T follicular helper cell (primary cell): ENCODE data around the gene ARHGEF10L.
"Not testable (repeated sequence)": the region's sequence is repeated elsewhere in the genome, so short reads cannot be mapped to it uniquely, and the experiment has no call there.

Experiments used
- DNase-seq: peaks from one replicate; pipeline ENCODE4 v3.0.0-alpha.2; 2020; ENCODE audit warnings: low read depth
- total RNA-seq, 2 experiments: gene quantifications; one replicate each; lab custom pipeline; 2026; lab: John Stamatoyannopoulos, UW

Gene ARHGEF10L, protein sequence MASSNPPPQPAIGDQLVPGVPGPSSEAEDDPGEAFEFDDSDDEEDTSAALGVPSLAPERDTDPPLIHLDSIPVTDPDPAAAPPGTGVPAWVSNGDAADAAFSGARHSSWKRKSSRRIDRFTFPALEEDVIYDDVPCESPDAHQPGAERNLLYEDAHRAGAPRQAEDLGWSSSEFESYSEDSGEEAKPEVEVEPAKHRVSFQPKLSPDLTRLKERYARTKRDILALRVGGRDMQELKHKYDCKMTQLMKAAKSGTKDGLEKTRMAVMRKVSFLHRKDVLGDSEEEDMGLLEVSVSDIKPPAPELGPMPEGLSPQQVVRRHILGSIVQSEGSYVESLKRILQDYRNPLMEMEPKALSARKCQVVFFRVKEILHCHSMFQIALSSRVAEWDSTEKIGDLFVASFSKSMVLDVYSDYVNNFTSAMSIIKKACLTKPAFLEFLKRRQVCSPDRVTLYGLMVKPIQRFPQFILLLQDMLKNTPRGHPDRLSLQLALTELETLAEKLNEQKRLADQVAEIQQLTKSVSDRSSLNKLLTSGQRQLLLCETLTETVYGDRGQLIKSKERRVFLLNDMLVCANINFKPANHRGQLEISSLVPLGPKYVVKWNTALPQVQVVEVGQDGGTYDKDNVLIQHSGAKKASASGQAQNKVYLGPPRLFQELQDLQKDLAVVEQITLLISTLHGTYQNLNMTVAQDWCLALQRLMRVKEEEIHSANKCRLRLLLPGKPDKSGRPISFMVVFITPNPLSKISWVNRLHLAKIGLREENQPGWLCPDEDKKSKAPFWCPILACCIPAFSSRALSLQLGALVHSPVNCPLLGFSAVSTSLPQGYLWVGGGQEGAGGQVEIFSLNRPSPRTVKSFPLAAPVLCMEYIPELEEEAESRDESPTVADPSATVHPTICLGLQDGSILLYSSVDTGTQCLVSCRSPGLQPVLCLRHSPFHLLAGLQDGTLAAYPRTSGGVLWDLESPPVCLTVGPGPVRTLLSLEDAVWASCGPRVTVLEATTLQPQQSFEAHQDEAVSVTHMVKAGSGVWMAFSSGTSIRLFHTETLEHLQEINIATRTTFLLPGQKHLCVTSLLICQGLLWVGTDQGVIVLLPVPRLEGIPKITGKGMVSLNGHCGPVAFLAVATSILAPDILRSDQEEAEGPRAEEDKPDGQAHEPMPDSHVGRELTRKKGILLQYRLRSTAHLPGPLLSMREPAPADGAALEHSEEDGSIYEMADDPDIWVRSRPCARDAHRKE (N-terminal part only)
- total RNA-seq = 0 to 0.04 reads per million in 2 experiments

DNA sequence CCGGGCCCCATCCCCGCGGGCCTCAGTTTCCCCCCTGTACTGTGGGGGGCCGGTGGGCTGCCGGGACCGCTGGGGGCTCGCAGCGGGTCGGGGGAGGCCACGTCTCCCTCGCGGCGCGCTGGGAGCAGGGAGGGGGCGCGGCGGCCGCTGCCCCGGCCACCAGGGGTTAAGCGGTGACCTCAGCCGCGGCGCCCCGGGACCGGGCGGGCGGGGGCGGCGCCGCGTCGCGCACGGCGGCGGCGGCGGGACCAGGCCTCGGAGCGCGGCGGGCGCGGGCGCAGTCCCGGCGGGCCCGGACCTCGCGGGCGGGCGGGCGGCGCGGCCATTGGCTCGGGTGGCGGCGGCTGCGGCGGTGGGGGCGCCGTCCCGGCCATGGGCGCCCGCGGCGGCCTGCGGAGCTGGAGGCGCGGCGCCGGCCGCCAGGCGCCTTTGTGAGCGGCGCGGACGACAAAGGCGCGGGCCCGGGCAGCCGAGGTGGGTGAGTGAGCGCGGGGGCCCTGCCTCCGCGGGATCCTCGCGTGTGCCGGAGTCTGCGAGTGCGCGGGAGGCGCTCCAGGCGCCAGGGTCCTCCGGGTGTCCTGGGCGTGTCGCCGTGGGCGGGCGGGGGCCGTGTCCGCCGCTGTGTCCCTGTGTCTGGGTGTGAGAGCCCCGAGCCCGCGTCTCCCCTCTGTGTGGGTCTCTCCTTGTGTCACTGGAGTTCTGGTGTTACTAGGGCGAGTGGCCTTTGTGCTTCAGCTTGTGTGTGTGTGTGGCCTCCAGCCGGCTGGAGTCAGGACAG is at the start of gene ARHGEF10L:
Gene ARHGEF10L (plus strand): TSS at position 222 of the 778 bp plus-strand sequence. CDS start 40,898 bp downstream, outside the sequence.
- DNase-seq = no peak

DNA sequence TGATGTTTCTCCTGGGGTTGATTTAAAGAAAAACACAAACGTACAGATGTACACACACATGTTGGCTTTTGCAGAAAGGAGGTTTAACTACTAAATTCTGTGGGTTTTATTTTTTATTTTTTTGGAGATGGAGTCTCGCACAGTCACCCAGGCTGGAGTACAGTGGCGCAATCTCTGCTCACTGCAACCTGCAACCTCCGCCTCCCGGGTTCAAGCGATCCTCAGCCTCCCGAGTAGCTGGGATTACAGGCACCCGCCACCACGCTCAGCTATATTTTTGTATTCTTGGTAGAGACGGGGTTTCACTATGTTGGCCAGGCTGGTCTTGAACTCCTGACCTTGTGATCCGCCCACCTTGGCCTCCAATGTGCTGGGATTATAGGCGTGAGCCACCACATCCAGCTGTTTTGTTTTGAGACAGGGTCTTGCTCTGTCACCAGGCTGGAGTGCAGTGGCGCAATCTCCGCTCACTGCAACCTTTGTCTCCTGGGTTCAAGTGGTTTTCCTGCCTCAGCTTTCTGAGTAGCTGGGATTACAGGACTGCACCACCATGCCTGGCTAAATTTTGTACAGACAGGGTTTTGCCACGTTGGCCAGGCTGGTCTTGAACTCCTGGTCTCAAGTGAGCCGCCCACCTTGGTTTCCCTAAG is 49.6 kb upstream of the ARHGEF10L start:
- not testable (repeated sequence) for DNase-seq

DNA sequence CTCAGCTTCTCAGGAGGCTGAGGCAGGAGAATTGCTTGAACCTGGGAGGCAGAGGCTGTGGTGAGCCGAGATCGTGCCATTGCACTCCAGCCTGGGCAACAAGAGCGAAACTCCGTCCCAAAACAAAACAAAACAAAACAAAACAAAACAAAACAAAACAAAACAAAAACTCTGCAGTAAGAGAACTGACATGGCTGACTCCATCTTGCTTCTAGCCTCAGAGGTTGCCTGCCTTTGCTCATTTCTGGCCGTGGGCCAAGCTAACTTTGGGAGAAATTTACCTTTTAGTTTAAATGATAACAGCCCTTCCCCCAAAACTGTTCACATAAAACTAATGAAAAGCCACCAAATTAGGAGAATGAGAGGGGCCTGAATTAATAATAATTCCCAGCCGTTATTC is 48.8 kb upstream of the ARHGEF10L start:
- not testable (repeated sequence) for DNase-seq

DNA sequence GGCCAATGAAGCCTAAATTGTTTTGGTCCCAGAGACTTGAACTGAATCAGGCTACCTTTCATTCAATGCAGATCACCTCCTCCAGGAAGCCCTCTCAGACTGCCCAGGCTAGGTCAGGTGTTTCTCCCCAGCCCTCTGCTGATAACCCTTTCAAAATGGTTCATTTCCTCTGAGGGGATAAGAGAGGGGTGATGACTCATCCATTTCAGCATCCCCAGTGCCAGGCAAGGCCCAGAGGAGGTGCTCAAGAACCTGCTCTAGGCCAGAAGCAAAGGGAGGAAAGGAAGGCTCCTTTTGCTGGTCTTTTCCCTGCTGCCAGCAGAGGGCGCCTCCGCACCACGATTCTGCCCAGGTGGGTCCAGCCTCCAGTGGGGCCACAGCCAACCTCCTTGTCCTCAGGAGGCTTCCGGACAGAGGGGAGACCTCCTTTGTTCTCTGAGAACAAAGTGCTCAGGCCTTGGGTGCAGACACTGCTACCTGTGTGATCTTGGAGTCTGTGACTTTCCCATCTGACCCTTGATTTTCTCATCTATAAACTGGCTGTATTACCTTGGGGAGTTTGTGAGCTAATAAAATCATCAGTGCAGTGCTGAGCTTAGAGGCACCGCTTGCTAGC is 45.3 kb upstream of the ARHGEF10L start:
- peak; percentile 10 for DNase-seq

DNA sequence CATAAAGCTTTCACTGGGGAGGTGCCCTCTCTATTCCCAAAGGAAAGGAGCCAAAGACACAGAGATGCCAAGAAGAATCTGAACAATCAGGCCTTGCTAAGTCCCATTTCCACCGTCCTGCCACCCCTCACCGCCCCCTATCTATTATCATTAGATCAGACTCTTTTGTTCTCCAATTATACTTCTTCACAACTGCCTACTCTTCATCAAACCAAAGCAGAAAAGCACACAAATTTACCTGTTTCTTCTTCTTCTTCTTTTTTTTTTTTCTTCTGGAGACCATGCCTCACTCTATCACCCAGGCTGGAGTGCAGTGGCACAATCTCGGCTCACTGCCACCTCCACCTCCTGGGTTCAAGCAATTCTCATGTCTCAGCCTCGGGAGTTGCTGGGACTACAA is 43.1 kb upstream of the ARHGEF10L start:
- no peak for DNase-seq

DNA sequence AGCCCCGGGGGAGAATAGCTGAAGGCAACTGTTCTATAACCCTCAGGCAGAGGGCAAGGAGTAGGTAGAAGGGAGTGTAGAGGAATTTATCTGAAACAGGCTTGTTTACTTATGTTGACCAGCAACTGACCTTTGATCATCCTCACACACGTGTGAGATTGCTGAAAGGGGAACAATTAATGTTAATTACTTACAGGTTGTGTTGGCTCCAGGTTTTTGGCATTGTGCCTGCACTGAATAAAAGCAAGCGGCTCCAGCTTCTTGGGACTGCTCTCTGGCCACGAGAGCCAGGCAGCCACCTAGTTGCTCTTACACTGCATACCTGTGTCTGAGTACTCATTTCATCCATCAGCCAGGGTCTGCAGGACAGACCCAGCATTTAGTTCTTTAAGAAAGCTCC is 41.3 kb upstream of the ARHGEF10L start:
- DNase-seq = no peak

DNA sequence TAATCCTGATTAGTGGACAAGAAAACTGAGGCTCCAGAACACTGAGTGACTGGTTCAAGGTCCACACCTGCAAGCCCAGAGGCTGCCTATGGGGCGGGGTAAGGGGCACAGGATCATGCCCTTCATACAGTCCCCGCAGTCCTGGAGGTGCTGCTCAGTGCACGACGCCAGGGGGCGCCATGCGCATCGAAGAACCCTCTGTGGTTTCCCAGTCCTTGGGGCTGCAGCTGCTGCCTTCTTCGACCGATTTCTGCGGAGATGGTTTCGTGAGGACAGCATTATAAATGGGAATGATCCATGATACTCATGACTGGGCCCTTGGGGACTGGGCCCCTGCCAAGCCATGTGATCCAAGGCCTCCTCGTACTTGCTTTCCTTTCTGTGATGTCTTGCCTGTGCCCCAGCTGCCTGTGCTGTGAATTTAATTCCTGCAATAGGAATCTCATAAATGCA is 37.1 kb upstream of the ARHGEF10L start:
- DNase-seq = peak; percentile 3

DNA sequence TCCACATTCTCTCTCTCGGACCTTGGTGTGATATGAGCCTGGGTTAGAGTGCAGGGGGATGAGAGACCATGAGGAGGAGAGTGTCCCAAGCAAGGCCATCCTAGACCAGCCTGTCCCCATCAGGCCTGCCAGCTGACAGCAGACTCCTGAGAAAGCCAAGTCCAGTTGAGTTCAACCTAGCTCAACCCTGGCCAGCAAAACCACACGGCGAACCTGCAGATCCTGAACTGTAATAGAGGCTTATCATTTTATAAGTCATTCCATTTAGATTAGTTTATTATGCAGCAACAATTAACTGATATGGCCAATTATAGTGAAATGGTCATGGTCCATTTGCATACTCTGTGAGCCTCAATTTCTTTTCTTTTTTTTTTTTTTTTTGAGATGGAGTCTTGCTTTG is 36.4 kb upstream of the ARHGEF10L start:
- no peak for DNase-seq

DNA sequence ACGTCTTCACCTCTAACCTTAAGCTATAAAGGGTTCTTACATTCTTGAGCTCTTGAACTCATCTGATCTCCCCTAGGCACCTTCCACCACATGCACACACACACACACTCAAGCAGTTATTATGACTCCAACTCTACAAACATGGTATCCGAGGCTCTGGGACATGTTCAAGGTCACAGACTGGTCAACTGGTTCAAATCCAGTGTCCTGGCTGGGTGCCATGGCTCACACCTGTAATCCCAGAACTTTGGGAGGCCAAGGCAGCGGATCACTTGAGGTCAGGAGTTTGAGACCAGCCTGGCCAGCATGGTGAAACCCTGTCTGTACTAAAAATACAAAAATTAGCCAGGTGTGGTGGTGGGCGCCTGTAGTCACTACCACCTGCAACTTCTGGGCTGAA is 32.3 kb upstream of the ARHGEF10L start:
- DNase-seq = not testable (repeated sequence)

DNA sequence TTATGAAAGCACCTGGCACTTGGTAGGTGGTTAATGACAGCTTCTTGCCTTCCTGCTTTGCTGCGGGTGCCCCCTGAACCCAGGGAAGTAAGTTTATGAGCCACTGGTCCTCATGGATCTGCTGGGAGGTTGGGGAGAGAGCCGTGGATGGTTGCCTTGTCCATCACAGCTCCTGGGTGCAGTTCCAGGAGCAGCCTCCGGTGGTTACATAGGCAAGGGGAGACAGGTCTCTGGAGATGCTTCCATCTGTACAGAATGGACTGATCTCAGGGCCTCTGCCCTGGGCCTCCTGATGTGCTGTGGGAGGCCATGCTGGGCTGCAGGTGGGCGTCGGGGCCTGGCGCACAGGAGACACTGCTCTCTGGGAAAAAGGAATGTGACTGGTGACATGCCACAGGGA is 31.6 kb upstream of the ARHGEF10L start:
- DNase-seq = no peak

DNA sequence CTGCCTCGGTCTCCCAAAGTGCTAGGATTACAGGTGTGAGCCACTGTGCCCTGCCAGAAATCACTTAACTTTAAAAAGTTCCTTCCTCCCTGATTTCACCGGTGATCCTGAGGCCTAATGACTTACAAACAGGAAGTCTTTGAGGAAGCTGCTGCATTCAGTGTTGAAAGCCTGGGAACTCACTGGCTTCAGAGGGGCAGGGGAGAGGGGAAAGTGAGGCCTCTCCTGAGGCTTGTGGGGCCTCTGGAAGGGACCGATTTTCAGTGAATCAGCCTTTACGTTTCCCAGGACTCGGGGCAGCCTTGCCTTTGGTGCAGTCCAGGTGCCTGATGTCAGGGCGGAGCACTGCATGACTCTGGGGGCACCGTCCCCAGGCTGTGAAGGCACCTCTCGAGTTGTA is 30.1 kb upstream of the ARHGEF10L start:
- no peak for DNase-seq

DNA sequence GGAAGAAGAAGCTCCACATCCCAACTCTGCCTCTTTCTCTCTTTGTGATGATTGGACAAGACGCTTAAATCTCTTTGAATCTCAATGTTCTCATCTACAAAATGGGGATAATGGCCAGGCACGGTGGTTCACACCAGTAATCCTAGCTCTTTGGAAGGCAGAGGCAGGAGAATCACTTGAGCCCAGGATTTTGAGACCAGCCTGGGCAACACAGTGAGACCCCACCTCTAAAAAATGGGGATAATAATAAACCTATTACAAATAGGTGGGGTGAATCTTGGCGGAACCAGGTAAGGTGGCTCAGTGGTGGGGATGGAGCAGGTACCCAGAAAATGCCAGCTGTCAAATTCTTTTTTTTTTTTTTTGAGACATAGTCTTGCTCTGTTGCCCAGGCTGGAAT is 29.4 kb upstream of the ARHGEF10L start:
- no peak for DNase-seq

DNA sequence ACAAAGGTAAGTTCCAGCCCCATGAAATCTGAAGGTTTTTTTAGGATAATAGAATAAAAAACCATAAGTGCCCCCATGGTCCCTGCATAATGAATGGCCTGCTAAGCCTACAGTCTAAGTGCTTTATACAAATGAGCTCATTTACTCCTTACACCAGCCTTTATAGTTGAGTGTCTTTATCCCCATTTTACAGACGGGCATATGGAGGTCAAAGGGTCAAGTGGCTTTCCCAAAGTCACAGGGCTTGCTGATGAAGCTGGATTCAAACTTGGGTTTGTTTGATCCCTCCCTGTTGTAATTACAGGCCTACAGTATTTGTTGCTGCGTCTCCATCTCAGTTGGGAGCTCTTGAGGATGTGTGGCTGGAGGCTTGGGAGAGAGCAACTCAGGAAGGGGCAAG is 28.3 kb upstream of the ARHGEF10L start:
- DNase-seq = no peak

DNA sequence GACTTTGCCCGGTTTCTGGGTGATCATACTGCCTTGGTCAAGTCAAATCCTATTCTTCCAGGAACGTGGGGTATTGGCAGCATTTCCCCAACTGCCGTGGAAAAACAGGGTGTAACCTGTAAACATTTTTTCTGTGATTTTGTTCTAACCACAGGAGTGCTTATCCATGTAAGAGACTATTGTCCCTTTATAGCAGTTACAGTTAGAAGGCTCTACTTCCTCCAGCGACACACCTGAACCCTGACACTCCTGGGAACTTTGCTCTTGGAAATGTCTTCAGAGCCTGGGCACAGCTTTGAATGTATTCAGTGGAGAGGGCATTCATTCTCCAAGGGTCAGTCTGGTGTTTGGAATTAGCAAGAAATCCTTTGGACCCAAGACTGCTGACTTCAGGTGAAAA is 26.4 kb upstream of the ARHGEF10L start:
- no peak for DNase-seq

DNA sequence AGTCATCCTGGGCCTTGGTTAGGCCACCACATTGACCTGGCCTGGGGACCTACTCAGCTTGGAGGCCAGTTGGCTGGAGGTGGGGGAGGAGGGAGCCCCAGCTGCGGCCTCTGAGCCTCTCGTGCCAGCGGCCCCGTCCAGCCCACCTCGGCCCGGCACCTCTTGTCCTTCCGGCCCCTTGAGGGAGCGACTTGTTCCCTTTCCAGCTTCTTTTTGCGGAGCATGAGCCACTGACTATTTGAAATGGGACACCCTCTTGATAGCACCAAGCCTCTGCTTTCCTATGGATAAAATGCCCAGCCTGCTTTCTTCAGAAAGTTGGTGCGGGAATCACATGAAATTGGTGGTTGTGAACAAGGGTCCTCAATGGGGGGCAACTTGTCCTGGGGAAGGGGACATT is 24.7 kb upstream of the ARHGEF10L start:
- DNase-seq = no peak

DNA sequence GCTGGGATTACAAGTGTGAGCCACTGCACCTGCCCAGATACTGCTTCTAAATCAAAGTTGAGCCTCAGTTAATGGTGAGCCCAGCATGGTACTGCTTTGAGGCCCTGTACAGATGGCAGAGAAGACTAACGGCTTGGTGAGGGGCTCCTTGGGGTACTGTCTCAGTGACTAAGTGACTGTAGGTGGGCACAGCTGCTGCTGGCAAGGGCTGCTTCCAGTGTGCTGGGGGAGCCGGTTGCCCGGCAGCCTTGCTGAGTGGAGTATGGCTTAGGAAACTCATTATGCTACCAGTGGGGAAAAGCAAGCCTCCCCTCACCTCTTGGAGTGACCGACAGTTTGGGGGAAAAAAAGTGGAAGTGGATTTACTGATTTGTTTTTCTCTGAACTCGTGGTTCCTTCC is 23.6 kb upstream of the ARHGEF10L start:
- DNase-seq = no peak

DNA sequence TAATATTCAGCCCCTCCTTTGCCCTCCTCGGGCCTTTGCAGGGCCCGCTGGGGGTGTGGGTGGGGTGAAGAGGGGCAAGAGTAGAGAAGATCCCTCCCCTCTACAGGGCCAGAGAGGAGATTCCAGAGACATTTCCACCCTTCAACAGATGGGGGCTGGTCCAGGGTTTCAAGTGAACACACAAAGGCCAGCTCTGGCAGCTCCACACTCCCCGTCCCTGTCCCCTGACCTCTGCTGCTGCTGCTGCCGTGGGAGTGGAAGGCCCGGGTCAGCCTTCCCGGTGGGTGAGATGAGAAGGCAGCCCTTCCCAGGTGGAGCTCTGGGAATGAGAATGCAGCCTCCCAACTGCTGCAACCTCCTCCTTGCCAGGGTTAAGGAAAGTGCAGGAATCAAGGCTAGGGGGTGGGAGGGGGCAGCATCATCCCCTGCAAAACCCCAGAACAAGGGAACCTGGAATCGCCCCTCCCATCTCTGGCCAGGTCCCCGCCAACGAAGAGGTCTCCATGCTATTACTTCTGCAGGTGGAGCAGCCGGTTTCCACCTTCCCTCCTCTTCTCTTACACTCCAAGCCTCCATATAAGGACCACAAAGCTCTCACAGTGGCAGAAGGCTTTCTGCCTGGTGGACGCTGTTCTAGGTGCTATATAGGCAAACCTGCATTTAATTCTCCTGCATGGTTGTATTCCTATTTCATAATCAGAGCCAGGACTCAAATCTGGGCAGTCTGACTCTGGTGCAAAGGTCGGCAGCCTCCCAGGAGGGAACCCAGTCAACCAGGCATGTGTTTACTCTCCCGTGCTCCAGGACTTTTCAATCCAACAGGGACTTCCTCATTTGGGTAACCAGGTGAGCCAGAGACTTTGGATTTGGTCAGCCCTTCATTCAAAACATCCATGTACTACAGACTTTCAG is 22.9 kb upstream of the ARHGEF10L start:
- no peak for DNase-seq

DNA sequence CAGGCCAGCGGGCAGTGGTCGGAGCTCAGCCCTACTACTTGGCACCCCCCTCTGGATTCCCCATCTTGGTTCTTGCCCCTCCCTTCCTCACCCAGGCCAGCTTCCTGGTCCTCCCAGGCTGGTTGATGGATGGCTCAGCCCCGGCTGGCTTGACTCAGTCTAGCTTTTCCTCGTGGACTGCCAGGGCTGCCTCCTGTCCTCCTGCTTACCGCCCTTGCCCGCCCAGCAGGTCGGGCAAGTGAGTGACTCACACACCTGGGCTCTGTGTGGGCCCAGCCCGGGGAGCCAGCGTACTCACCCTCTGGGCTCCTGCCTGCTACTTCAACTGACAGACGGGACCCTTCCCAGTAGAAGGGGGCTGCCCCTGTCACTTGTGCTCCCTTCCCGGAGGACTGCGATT is 19.5 kb upstream of the ARHGEF10L start:
- no peak for DNase-seq
